HG02884 (cell line): ENCODE measurements around the gene CLNK.

Experiments used
- ATAC-seq: cut with Tn5 transposase; IDR thresholded peaks from one replicate; pipeline ENCODE4 v1.9.1; 2021; ENCODE audit warnings: mild to moderate bottlenecking, moderate library complexity; ENCODE audit not compliant: unreplicated experiment

Gene CLNK

GRCh38 chr4:10526429-10527222, 157.9 kb downstream of the CLNK start:
- ATAC-seq: no peak

- ATAC-seq: no peak
Observed at GRCh38 chr4:10524196-10524833, 160.3 kb downstream of the CLNK start.

- no peak for ATAC-seq
Observed at GRCh38 chr4:10521424-10521823, 163.1 kb downstream of the CLNK start.

- no peak for ATAC-seq
Observed at GRCh38 chr4:10509733-10510132, 174.8 kb downstream of the CLNK start.

GRCh38 chr4:10506077-10506476, 178.5 kb downstream of the CLNK start:
- ATAC-seq: no peak

GRCh38 chr4:10504570-10505179, 179.9 kb downstream of the CLNK start:
- ATAC-seq: no peak

- ATAC-seq: no peak
Observed at GRCh38 chr4:10502717-10503116, 181.9 kb downstream of the CLNK start.

- ATAC-seq: no peak
Observed at GRCh38 chr4:10500776-10501175, 183.8 kb downstream of the CLNK start.

GRCh38 chr4:10496200-10496599, 188.4 kb downstream of the CLNK start:
- ATAC-seq: no peak

- ATAC-seq: no peak
Observed at GRCh38 chr4:10495651-10496050, 188.9 kb downstream of the CLNK start.

- ATAC-seq: no peak
Observed at GRCh38 chr4:10492464-10492863, 192.1 kb downstream of the CLNK start.

GRCh38 chr4:10491401-10491800, 193.2 kb downstream of the CLNK start:
- ATAC-seq: no peak

- ATAC-seq: no peak
Observed at GRCh38 chr4:10490996-10491395, 193.6 kb downstream of the CLNK start.

- no peak for ATAC-seq
Observed at GRCh38 chr4:10482913-10483312, 201.7 kb downstream of the CLNK start.

GRCh38 chr4:10480616-10481015, 204.0 kb downstream of the CLNK start:
- no peak for ATAC-seq

GRCh38 chr4:10478621-10479020, 205.9 kb downstream of the CLNK start:
- ATAC-seq: no peak

- ATAC-seq: no peak
Observed at GRCh38 chr4:10470505-10470904, 214.1 kb downstream of the CLNK start.

GRCh38 chr4:10466161-10466560, 218.4 kb downstream of the CLNK start:
- ATAC-seq: no peak

- no peak for ATAC-seq
Observed at GRCh38 chr4:10462876-10463275, 221.7 kb downstream of the CLNK start.

GRCh38 chr4:10461850-10462400, 222.6 kb downstream of the CLNK start:
- no peak for ATAC-seq

GRCh38 chr4:10461091-10461849, 223.3 kb downstream of the CLNK start:
- ATAC-seq: peak; percentile 58
